H1 (cell line): ENCODE measurements around the gene ZBTB16. TPM values are rescaled to one million over a fixed set of nuclear protein-coding genes. Genes with fewer than 3 reads are reported as not detected.

Source experiments
- CTCF ChIA-PET: fragments of 300-600 bp; sonication (Branson Sonifier 250); formaldehyde crosslinking; loops from one replicate; lab custom pipeline; 2021; ENCODE audit not compliant: partially characterized antibody; lab: Charles Lee
- POLR2A ChIA-PET: fragments of 300-600 bp; sonication (Branson Sonifier 250); formaldehyde crosslinking; loops from one replicate; lab custom pipeline; 2021; ENCODE audit warnings: inconsistent platforms; ENCODE audit not compliant: partially characterized antibody; lab: Charles Lee
- DNase-seq, 2 experiments: peaks; one replicate each; pipeline versions ENCODE4 v3.0.0 to v3.0.0-alpha.2; 2010 to 2022; ENCODE audit warnings: low spot score in 2 of 2, low read depth in 1 of 2, mixed read lengths in 1 of 2
- FAIRE-seq: peaks from 2 replicates; lab custom pipeline; 2011; peaks lifted over from hg19 to GRCh38; lab: Jason Lieb, UNC
- H2AFZ ChIP-seq: 2 replicates; pipeline ENCODE4 v1.8.1; 2012; ENCODE audit warnings: low read length, inconsistent platforms
- H2AK5ac ChIP-seq: 2 replicates; pipeline ENCODE4 v1.6.1; 2013; ENCODE audit warnings: low read depth, low read length
- H2BK120ac ChIP-seq: replicated peaks from 2 replicates; pipeline ENCODE3; 2013; ENCODE audit warnings: low read depth, low read length, inconsistent platforms
- H2BK12ac ChIP-seq: 2 replicates; pipeline ENCODE4 v1.6.1; 2013; ENCODE audit warnings: low read depth, low read length
- H2BK15ac ChIP-seq: 2 replicates; pipeline ENCODE4 v1.6.1; 2013; ENCODE audit warnings: low read length
- H2BK20ac ChIP-seq: 2 replicates; pipeline ENCODE4 v1.6.1; 2013; ENCODE audit warnings: low read length
- H2BK5ac ChIP-seq: 2 replicates; pipeline ENCODE4 v1.6.1; 2013; ENCODE audit warnings: low read depth, low read length
- H3K14ac ChIP-seq: 2 replicates; pipeline ENCODE4 v1.6.1; 2013; ENCODE audit warnings: inconsistent platforms; ENCODE audit not compliant: insufficient read length
- H3K18ac ChIP-seq: 2 replicates; pipeline ENCODE4 v1.6.1; 2013; ENCODE audit warnings: low read length; ENCODE audit errors: extremely low read depth
- H3K23ac ChIP-seq: 2 replicates; pipeline ENCODE4 v1.6.1; 2013; ENCODE audit warnings: inconsistent platforms; ENCODE audit not compliant: insufficient read length
- H3K23me2 ChIP-seq: 2 replicates; pipeline ENCODE4 v1.6.1; 2013; ENCODE audit warnings: low read depth, low read length
- H3K27ac ChIP-seq: 2 replicates; pipeline ENCODE4 v1.6.1; 2011; ENCODE audit warnings: low read depth, low read length, inconsistent platforms
- H3K27me3 ChIP-seq, 4 experiments: replicated peaks in 1 of 4; 1 replicate in 1 of 4; 2 replicates in 3 of 4; pipeline versions ENCODE4 v1.6.1 to v1.8.1; 2011 to 2013; ENCODE audit warnings: low read length in 3 of 4, mild to moderate bottlenecking in 3 of 4, inconsistent platforms in 2 of 4, mixed read lengths in 2 of 4, moderate library complexity in 1 of 4; ENCODE audit not compliant: control insufficient read depth in 3 of 4, insufficient read depth in 3 of 4; ENCODE audit errors: extremely low read depth in 1 of 4
- H3K36me3 ChIP-seq, 4 experiments: 2 replicates each; pipeline versions ENCODE4 v1.6.1 to v1.8.1; 2011 to 2013; ENCODE audit warnings: mild to moderate bottlenecking in 4 of 4, low read length in 3 of 4, moderate library complexity in 2 of 4, control low read depth in 1 of 4, inconsistent platforms in 1 of 4; ENCODE audit not compliant: insufficient read depth in 4 of 4, control insufficient read depth in 2 of 4
- H3K4ac ChIP-seq: replicated peaks from 2 replicates; pipeline ENCODE3; 2013; ENCODE audit warnings: low read length, low read depth, mixed read lengths, inconsistent platforms; ENCODE audit not compliant: insufficient read length
- H3K4me1 ChIP-seq, 4 experiments: replicated peaks in 1 of 4; 1 replicate in 1 of 4; 2 replicates in 3 of 4; pipeline versions ENCODE4 v1.6.1 to v1.8.1; 2011 to 2013; ENCODE audit warnings: low read length in 3 of 4, inconsistent platforms in 2 of 4, mixed read lengths in 1 of 4; ENCODE audit not compliant: insufficient read depth in 4 of 4, control insufficient read depth in 3 of 4
- H3K4me2 ChIP-seq, 2 experiments: 2 replicates each; pipeline versions ENCODE4 v1.6.1 to v1.8.1; 2011 to 2013; ENCODE audit warnings: low read depth in 2 of 2, low read length in 2 of 2, control low read depth in 1 of 2, inconsistent platforms in 1 of 2, mild to moderate bottlenecking in 1 of 2; ENCODE audit not compliant: insufficient read depth in 1 of 2
- H3K4me3 ChIP-seq, 4 experiments: fragments of 200-600, 300-600 bp in 1 of 4; sonication (generic), shearing (Covaris generic), sonication (Bioruptor Twin) in 1 of 4; 2 replicates each; pipeline versions ENCODE4 v1.5.1 to v1.8.1; 2011 to 2016; ENCODE audit warnings: low read length in 4 of 4, low read depth in 3 of 4, control low read depth in 2 of 4, inconsistent platforms in 2 of 4, mild to moderate bottlenecking in 2 of 4, mixed read lengths in 1 of 4, moderate library complexity in 1 of 4; ENCODE audit not compliant: insufficient read depth in 2 of 4; ENCODE audit errors: extremely low read depth in 1 of 4
- H3K56ac ChIP-seq: replicated peaks from 2 replicates; pipeline ENCODE3; 2013; ENCODE audit warnings: low read depth, mild to moderate bottlenecking, mixed read lengths, low read length, inconsistent platforms; ENCODE audit not compliant: insufficient read length
- H3K79me1 ChIP-seq: 2 replicates; pipeline ENCODE4 v1.6.1; 2013; ENCODE audit warnings: low read depth, low read length, control low read depth
- H3K79me2 ChIP-seq, 2 experiments: 2 replicates each; pipeline versions ENCODE4 v1.6.1 to v1.8.1; 2012 to 2013; ENCODE audit warnings: low read length in 2 of 2, mild to moderate bottlenecking in 2 of 2, inconsistent platforms in 1 of 2; ENCODE audit not compliant: insufficient read depth in 2 of 2, control insufficient read depth in 1 of 2
- H3K9ac ChIP-seq, 4 experiments: replicated peaks in 1 of 4; 1 replicate in 1 of 4; 2 replicates in 3 of 4; pipeline versions ENCODE4 v1.6.1 to v1.8.1; 2011 to 2013; ENCODE audit warnings: low read depth in 3 of 4, low read length in 3 of 4, control low read depth in 2 of 4, mild to moderate bottlenecking in 2 of 4, moderate library complexity in 2 of 4, inconsistent platforms in 1 of 4; ENCODE audit errors: extremely low read depth in 1 of 4
- H3K9me3 ChIP-seq, 2 experiments: 2 replicates each; pipeline versions ENCODE4 v1.6.1 to v1.8.1; 2012 to 2013; ENCODE audit warnings: mild to moderate bottlenecking in 2 of 2, moderate library complexity in 2 of 2, control low read depth in 1 of 2, inconsistent platforms in 1 of 2, low read depth in 1 of 2, low read length in 1 of 2, mixed read lengths in 1 of 2; ENCODE audit not compliant: insufficient read depth in 2 of 2
- H4K20me1 ChIP-seq, 2 experiments: replicated peaks in 1 of 2; 2 replicates each; pipeline versions ENCODE3 to v1.8.1; 2011 to 2013; ENCODE audit warnings: inconsistent platforms in 2 of 2, low read length in 2 of 2, mild to moderate bottlenecking in 1 of 2; ENCODE audit not compliant: insufficient read depth in 2 of 2, control insufficient read depth in 1 of 2
- H4K5ac ChIP-seq: 2 replicates; pipeline ENCODE4 v1.6.1; 2013; ENCODE audit warnings: low read length, low read depth, mixed read lengths, inconsistent platforms; ENCODE audit not compliant: insufficient read length
- H4K8ac ChIP-seq: 2 replicates; pipeline ENCODE4 v1.8.0; 2013; ENCODE audit warnings: mild to moderate bottlenecking, moderate library complexity, low read length, inconsistent platforms; ENCODE audit not compliant: insufficient read depth; ENCODE audit errors: extremely low read depth
- H4K91ac ChIP-seq: replicated peaks from 2 replicates; pipeline ENCODE3; 2013; ENCODE audit warnings: low read length, mixed read lengths, inconsistent platforms; ENCODE audit not compliant: insufficient read length
- BCL11A ChIP-seq, 2 experiments: IDR thresholded peaks; one replicate each; pipeline ENCODE4 v1.6.1; 2011; ENCODE audit warnings: low read depth in 2 of 2, low read length in 2 of 2, mild to moderate bottlenecking in 2 of 2
- CBX8 ChIP-seq: fragments of 300-800, 300-1000 bp; sonication (generic); IDR thresholded peaks from 2 replicates; pipeline ENCODE4 v1.7.1; 2016; ENCODE audit warnings: low read depth, low read length, borderline replicate concordance
- GABPA ChIP-seq: IDR thresholded peaks from 2 replicates; pipeline ENCODE4 v1.6.1; 2011; ENCODE audit warnings: mild to moderate bottlenecking, low read length, moderate library complexity, borderline replicate concordance; ENCODE audit not compliant: insufficient read depth
- KDM4A ChIP-seq: IDR thresholded peaks from one replicate; pipeline ENCODE4 v1.7.1; 2012; ENCODE audit warnings: low read depth, mild to moderate bottlenecking, moderate library complexity, low read length, inconsistent platforms; ENCODE audit not compliant: severe bottlenecking
- NANOG ChIP-seq: IDR thresholded peaks from 2 replicates; pipeline ENCODE4 v1.6.1; 2011; ENCODE audit warnings: low read length, low read depth, mild to moderate bottlenecking, inconsistent platforms; ENCODE audit not compliant: insufficient read depth, poor library complexity, severe bottlenecking
- POU5F1 ChIP-seq: IDR thresholded peaks from 2 replicates; pipeline ENCODE4 v1.6.1; 2011; ENCODE audit warnings: low read depth, mild to moderate bottlenecking, low read length, moderate library complexity
- SP2 ChIP-seq: IDR thresholded peaks from 2 replicates; pipeline ENCODE4 v1.6.1; 2012; ENCODE audit warnings: mild to moderate bottlenecking, low read length, inconsistent platforms
- WGBS, 2 experiments: shearing (Covaris generic) in 1 of 2; methylation state at CpG; one replicate each; pipeline versions ENCODE4 v1.1.6 to v1.1.7; 2013 to 2015; ENCODE audit warnings: low lambda C conversion rate in 2 of 2, mixed read lengths in 2 of 2, inconsistent platforms in 1 of 2, low coverage in 1 of 2, missing lambda C conversion rate in 1 of 2; ENCODE audit not compliant: insufficient replicate concordance in 2 of 2, insufficient coverage in 1 of 2, insufficient read length in 1 of 2; ENCODE audit errors: extremely low coverage in 1 of 2, missing lambda C conversion rate in 1 of 2; 5-methylcytosine and 5-hydroxymethylcytosine counted together
- polyA plus RNA-seq, 7 experiments: library from polyadenylated mRNA; depleted of rRNA in 3 of 7; stranded (reverse) in 5 of 7; unstranded in 2 of 7; fragments of >200 nt in 5 of 7; fragments of 200-250 nt in 2 of 7; gene quantifications; 1 replicate in 5 of 7; 2 replicates in 1 of 7; 4 replicates in 1 of 7; pipeline versions ENCODE4 v1.2.1 to v1.2.3, GENCODE V29; 2011 to 2013; ENCODE audit warnings: missing spikeins in 2 of 7, mixed read lengths in 2 of 7
- total RNA-seq: library from RNA; stranded (reverse); fragmentation: NEBNext Ultra II Directional; extraction: Animal tissue kit (Norgen Biotek cat#: 25700); gene quantifications from 2 replicates; pipeline ENCODE4 v1.2.1, GENCODE V29; 2021

Gene ZBTB16
- total and polyA plus RNA-seq, 2 of the 8 experiments (the other 6 are each of a cell fraction or from before 2014, with no cell fraction given): 0.12 to 0.61 TPM

- Histone ChIP-seq H3K27ac (no peak overlapping the region), H3K9ac (peak overlapping the region in 1 of 4 experiments; percentile 2; a peak in 1 of 7 replicates), H3K9me3 (no peaks in the 10 kb centered on the region), H2BK20ac (no peak overlapping the region), H3K23ac (no peak overlapping the region), H3K36me3 (no peaks in the 10 kb centered on the region), H2BK5ac (no peak overlapping the region), H3K4me1 (peaks cover 0 to 2% (median 0%) of the 10 kb centered on the region in 4 experiments; a peak in 2 of 7 replicates), H2BK15ac (no peak overlapping the region), H3K79me2 (no peaks in the 10 kb centered on the region), H3K4ac (no peak overlapping the region), H4K8ac (no peak overlapping the region), H2BK12ac (0 out of 2 replicates have a peak overlapping the region, but pooled peaks have one; percentile 17), H3K79me1 (no peaks in the 10 kb centered on the region), H2BK120ac (no peak overlapping the region), H3K4me3 (no peak overlapping the region), H4K20me1 (no peaks in the 10 kb centered on the region), H3K27me3 (no peaks in the 10 kb centered on the region), H3K4me2 (no peak overlapping the region), H2AFZ (no peak overlapping the region), H3K56ac (no peak overlapping the region), H3K23me2 (no peaks in the 10 kb centered on the region; the same call in 1 of the 2 replicates), H3K18ac (no peak overlapping the region), H2AK5ac (0 out of 2 replicates have a peak overlapping the region, but pooled peaks have one; percentile 53), H4K5ac (no peak overlapping the region), H4K91ac (no peak overlapping the region), H3K14ac (no peak overlapping the region)
- CTCF ChIA-PET: interaction anchor here (0.5 to 12.0 kb wide), 13 partner anchors 12 to 968 kb away, joined by 3 to 280 read pairs (median 9); partner anchors contain the start of gene HTR3A
- POLR2A ChIA-PET: no interaction called here
- TF ChIP-seq CBX8 (no peak), KDM4A (no peak), POU5F1 (no peak), SP2 (no peak), GABPA (no peak), BCL11A (IDR thresholded peaks at IDR 0.05; ENCODE audit: low read depth in 2 of 2, low read length in 2 of 2) (no peak), NANOG (no peak)
- WGBS, 2 experiments: 86% methylated on average over 6 of the region's 10 CpGs; no CpG with 5 or more reads in 1 of the 2 experiments
- FAIRE-seq: no peak
- no peak for DNase-seq
Observed at GRCh38 chr11:114256967-114257286, 197.4 kb downstream of the ZBTB16 start.
